Activated CD4-positive, alpha-beta T cell treated with anti-CD3 and anti-CD28 coated beads for 24 hours (primary cell): ENCODE results near the gene DHRS1.
A peak's percentile ranks its signal among the peaks of the same experiment; 100 is the strongest.
"Not testable (repeated sequence)": the region's sequence is repeated elsewhere in the genome, so short reads cannot be mapped to it uniquely, and the experiment has no call there.

Experiments used
- DNase-seq, 2 donors: peaks; one replicate each; pipeline ENCODE4 v3.0.0-alpha.2; 2020; ENCODE audit warnings: low read depth in 2 of 2

The DHRS1 gene

GRCh38 chr14:24249230-24250021, 50.2 kb downstream of the DHRS1 start:
- DNase-seq, result no peak

- no peak for DNase-seq
Observed at GRCh38 chr14:24247422-24247821, 52.2 kb downstream of the DHRS1 start.

GRCh38 chr14:24246765-24247212, 52.8 kb downstream of the DHRS1 start:
- no peak for DNase-seq

- DNase-seq, result not testable (repeated sequence)
Observed at GRCh38 chr14:24245350-24245749, 54.2 kb downstream of the DHRS1 start.

GRCh38 chr14:24243336-24243836, 56.2 kb downstream of the DHRS1 start:
- no peak for DNase-seq

GRCh38 chr14:24241829-24242443, 57.6 kb downstream of the DHRS1 start:
- peak; percentile 90 to 92 for DNase-seq
